Osteocyte (in vitro differentiated cells): Measurements from ENCODE around the gene PTPRJ. TPM values are rescaled to one million over a fixed set of nuclear protein-coding genes. Genes with fewer than 3 reads are reported as not detected.

Experiments
- DNase-seq: peaks from one replicate; pipeline ENCODE4 v3.0.0; 2021; ENCODE audit warnings: mixed read lengths; ENCODE audit not compliant: unreplicated experiment; ENCODE audit errors: extremely low spot score
- H3K27ac Mint-ChIP-seq: one replicate; pipeline ENCODE4 v1.8.0; 2021; ENCODE audit warnings: mild to moderate bottlenecking, mixed read lengths; ENCODE audit not compliant: unreplicated experiment
- H3K27me3 Mint-ChIP-seq: one replicate; pipeline ENCODE4 v1.8.0; 2021; ENCODE audit warnings: mixed read lengths; ENCODE audit not compliant: unreplicated experiment
- H3K36me3 Mint-ChIP-seq: one replicate; pipeline ENCODE4 v1.8.0; 2021; ENCODE audit warnings: mixed read lengths; ENCODE audit not compliant: unreplicated experiment
- H3K4me1 Mint-ChIP-seq: one replicate; pipeline ENCODE4 v1.8.0; 2021; ENCODE audit warnings: mixed read lengths; ENCODE audit not compliant: unreplicated experiment
- H3K4me3 Mint-ChIP-seq: one replicate; pipeline ENCODE4 v1.8.0; 2021; ENCODE audit warnings: mild to moderate bottlenecking, moderate library complexity, mixed read lengths; ENCODE audit not compliant: unreplicated experiment
- H3K9me3 Mint-ChIP-seq: one replicate; pipeline ENCODE4 v1.8.0; 2021; ENCODE audit warnings: mixed read lengths; ENCODE audit not compliant: unreplicated experiment
- total RNA-seq: library from RNA; stranded (reverse); gene quantifications from 2 replicates; pipeline ENCODE4 v1.2.1, GENCODE V29; 2021
- TF ChIP-seq, protein P1 (sequence below): fragments of 200-600 bp; sonication (generic); IDR thresholded peaks from 2 replicates; pipeline ENCODE4 v1.5.0; 2021; ENCODE audit warnings: antibody characterized with exemption, mild to moderate bottlenecking, moderate library complexity

PTPRJ gene
- total RNA-seq, 1 donor from 2014 or later = 16.6 TPM

GRCh38 chr11:47987310-47987709 is 7.0 kb downstream of the PTPRJ start:
- Mint-ChIP-seq H3K36me3 (no peaks in the 10 kb centered on the region), H3K4me3 (no peak overlapping the region), H3K9me3 (no peaks in the 10 kb centered on the region), H3K4me1 (peaks cover 41% of the 10 kb centered on the region), H3K27me3 (no peaks in the 10 kb centered on the region), H3K27ac (peak overlapping the region; percentile 24)
- no peak for DNase-seq
- TF ChIP-seq, protein P1, sequence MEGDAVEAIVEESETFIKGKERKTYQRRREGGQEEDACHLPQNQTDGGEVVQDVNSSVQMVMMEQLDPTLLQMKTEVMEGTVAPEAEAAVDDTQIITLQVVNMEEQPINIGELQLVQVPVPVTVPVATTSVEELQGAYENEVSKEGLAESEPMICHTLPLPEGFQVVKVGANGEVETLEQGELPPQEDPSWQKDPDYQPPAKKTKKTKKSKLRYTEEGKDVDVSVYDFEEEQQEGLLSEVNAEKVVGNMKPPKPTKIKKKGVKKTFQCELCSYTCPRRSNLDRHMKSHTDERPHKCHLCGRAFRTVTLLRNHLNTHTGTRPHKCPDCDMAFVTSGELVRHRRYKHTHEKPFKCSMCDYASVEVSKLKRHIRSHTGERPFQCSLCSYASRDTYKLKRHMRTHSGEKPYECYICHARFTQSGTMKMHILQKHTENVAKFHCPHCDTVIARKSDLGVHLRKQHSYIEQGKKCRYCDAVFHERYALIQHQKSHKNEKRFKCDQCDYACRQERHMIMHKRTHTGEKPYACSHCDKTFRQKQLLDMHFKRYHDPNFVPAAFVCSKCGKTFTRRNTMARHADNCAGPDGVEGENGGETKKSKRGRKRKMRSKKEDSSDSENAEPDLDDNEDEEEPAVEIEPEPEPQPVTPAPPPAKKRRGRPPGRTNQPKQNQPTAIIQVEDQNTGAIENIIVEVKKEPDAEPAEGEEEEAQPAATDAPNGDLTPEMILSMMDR = no peak

DNA sequence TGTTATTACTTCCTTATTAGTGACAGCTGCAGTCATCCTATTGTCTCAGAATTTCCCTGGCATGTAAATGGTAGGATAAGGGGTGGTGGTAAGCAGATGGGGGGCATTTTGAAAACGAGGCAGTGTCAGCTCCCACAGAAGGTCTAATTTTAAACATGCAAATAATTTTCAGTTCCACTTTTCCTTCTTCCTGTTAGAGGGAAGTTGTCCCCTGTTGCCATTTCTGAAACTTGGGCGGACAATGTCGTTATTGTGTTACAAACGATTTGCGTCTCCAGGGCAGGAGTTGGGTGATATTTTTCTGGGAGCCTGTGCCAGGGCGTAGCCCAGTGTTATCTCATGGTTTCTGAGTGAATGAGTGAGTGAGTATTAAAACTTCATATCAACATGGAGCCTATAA is 7.4 kb downstream of the PTPRJ start:
- Mint-ChIP-seq H3K4me3 (no peak overlapping the region), H3K9me3 (no peaks in the 10 kb centered on the region), H3K27me3 (no peaks in the 10 kb centered on the region), H3K4me1 (peaks cover 38% of the 10 kb centered on the region), H3K36me3 (no peaks in the 10 kb centered on the region), H3K27ac (peak overlapping the region; percentile 24)
- DNase-seq = no peak
- TF ChIP-seq, protein P1 = no peak

GRCh38 chr11:47989779-47990178 is 9.4 kb downstream of the PTPRJ start:
- H3K9me3 Mint-ChIP-seq = no peaks in the 10 kb centered on the region
- no peaks in the 10 kb centered on the region for H3K36me3 Mint-ChIP-seq
- DNase-seq = no peak
- TF ChIP-seq, protein P1 = no peak
- H3K4me3 Mint-ChIP-seq = no peak overlapping the region
- H3K27me3 Mint-ChIP-seq = no peaks in the 10 kb centered on the region
- peak overlapping the region; percentile 48 for H3K27ac Mint-ChIP-seq
- H3K4me1 Mint-ChIP-seq = peaks cover 21% of the 10 kb centered on the region

GRCh38 chr11:47991266-47991830 is 11.0 kb downstream of the PTPRJ start:
- Mint-ChIP-seq H3K36me3 (no peaks in the 10 kb centered on the region), H3K27ac (no peak overlapping the region), H3K27me3 (no peaks in the 10 kb centered on the region), H3K4me1 (peaks cover 21% of the 10 kb centered on the region), H3K4me3 (no peak overlapping the region), H3K9me3 (no peaks in the 10 kb centered on the region)
- TF ChIP-seq, protein P1 = no peak
- DNase-seq = no peak

- H3K36me3 Mint-ChIP-seq = no peaks in the 10 kb centered on the region
- no peak for DNase-seq
- TF ChIP-seq, protein P1 = no peak
- H3K27me3 Mint-ChIP-seq = no peaks in the 10 kb centered on the region
- H3K9me3 Mint-ChIP-seq = no peaks in the 10 kb centered on the region
- peaks cover 23% of the 10 kb centered on the region for H3K4me1 Mint-ChIP-seq
- no peak overlapping the region for H3K4me3 Mint-ChIP-seq
- H3K27ac Mint-ChIP-seq = no peak overlapping the region
Observed at GRCh38 chr11:47991894-47992293, 11.5 kb downstream of the PTPRJ start.
